GM12878 (cell line): Measurements from ENCODE around the gene LMAN2L. TPM values are rescaled to one million over a fixed set of nuclear protein-coding genes. Genes with fewer than 3 reads are reported as not detected.

ENCODE experiments used
- ATAC-seq: fragments of 200-7000 bp; cut with Tn5 transposase; 3 replicates; pipeline ENCODE4 v1.9.1; 2020; ENCODE audit warnings: mild to moderate bottlenecking, moderate library complexity
- BruUV-seq: library from RNA; stranded (reverse); fragments of 400-500 nt; replicated peaks from 2 replicates; lab custom pipeline; 2021; lab: Mats Ljungman, UMichigan
- CTCF ChIA-PET: fragments of 300-600 bp; sonication (Branson Sonifier 250); formaldehyde crosslinking; extraction: SDS; loops from one replicate; lab custom pipeline; 2021; ENCODE audit warnings: inconsistent platforms; lab: Yijun Ruan, JAX
- POLR2A ChIA-PET: fragments of 350-600 bp; formaldehyde crosslinking; extraction: SDS; loops from one replicate; lab custom pipeline; 2021; ENCODE audit warnings: inconsistent platforms; lab: Charles Lee
- RAD21 ChIA-PET: fragments of 300-600 bp; sonication (Branson Sonifier 250); formaldehyde crosslinking; loops from one replicate; lab custom pipeline; 2023; ENCODE audit warnings: antibody characterized with exemption; ENCODE audit not compliant: unreplicated experiment; lab: Charles Lee
- SMC1A ChIA-PET: fragments of 300-600 bp; sonication (Branson Sonifier 250); formaldehyde crosslinking; loops from one replicate; lab custom pipeline; 2023; ENCODE audit not compliant: unreplicated experiment, uncharacterized antibody; lab: Charles Lee
- DNase-seq: peaks from one replicate; pipeline ENCODE4 v3.0.0-alpha.2; 2011; ENCODE audit warnings: low read depth, low spot score
- FAIRE-seq: peaks from 3 replicates; lab custom pipeline; 2011; peaks lifted over from hg19 to GRCh38; lab: Jason Lieb, UNC
- H2AFZ ChIP-seq: 2 replicates; pipeline ENCODE4 v1.6.0; 2011; ENCODE audit warnings: low read depth, low read length, control low read depth; ENCODE audit not compliant: control insufficient read depth
- H3K27ac ChIP-seq: 2 replicates; pipeline ENCODE4 v1.5.1; 2011; ENCODE audit warnings: control low read depth; ENCODE audit not compliant: control insufficient read depth, insufficient read depth
- H3K27me3 ChIP-seq, 2 experiments: replicated peaks in 1 of 2; 2 replicates each; pipeline versions ENCODE4 v1.6.0 to v1.6.1; 2011; ENCODE audit warnings: low read length in 1 of 2; ENCODE audit not compliant: control insufficient read depth in 2 of 2, insufficient read depth in 2 of 2
- H3K36me3 ChIP-seq, 2 experiments: 2 replicates each; pipeline ENCODE4 v1.5.1; 2011; ENCODE audit warnings: low read length in 1 of 2; ENCODE audit not compliant: control insufficient read depth in 2 of 2, insufficient read depth in 2 of 2
- H3K4me1 ChIP-seq: 2 replicates; pipeline ENCODE4 v1.6.1; 2011; ENCODE audit warnings: mild to moderate bottlenecking, low read length, moderate library complexity, mixed read lengths; ENCODE audit not compliant: control insufficient read depth, insufficient read depth
- H3K4me2 ChIP-seq: 2 replicates; pipeline ENCODE4 v1.6.0; 2011; ENCODE audit warnings: control low read depth; ENCODE audit not compliant: control insufficient read depth, insufficient read depth
- H3K4me3 ChIP-seq: fragments of 200-600 bp; sonication (generic); 2 replicates; pipeline ENCODE4 v1.5.1; 2016
- H3K79me2 ChIP-seq: 2 replicates; pipeline ENCODE4 v1.6.0; 2011; ENCODE audit warnings: low read length; ENCODE audit not compliant: control insufficient read depth, insufficient read depth
- H3K9ac ChIP-seq: 2 replicates; pipeline ENCODE4 v1.8.0; 2011; ENCODE audit warnings: low read length, control low read depth, mixed read lengths; ENCODE audit not compliant: control insufficient read depth, insufficient read depth
- H3K9me3 ChIP-seq: replicated peaks from 3 replicates; pipeline ENCODE4 v1.5.1; 2011; ENCODE audit warnings: mild to moderate bottlenecking, low read length; ENCODE audit not compliant: control insufficient read depth, insufficient read depth
- H4K20me1 ChIP-seq: 2 replicates; pipeline ENCODE4 v1.6.0; 2011; ENCODE audit not compliant: control insufficient read depth, insufficient read depth
- CEBPZ ChIP-seq: fragments of 150-350 bp; IDR thresholded peaks from 2 replicates; pipeline ENCODE4 v1.6.1; 2016; ENCODE audit warnings: low read depth, low read length
- CHD4 ChIP-seq: fragments of 200-600 bp; sonication (generic); IDR thresholded peaks from 2 replicates; pipeline ENCODE4 v1.6.1; 2016; ENCODE audit warnings: mild to moderate bottlenecking
- CTCF ChIP-seq, 3 experiments: IDR thresholded peaks in 2 of 3; conservative IDR thresholded peaks in 1 of 3; 2 replicates each; pipeline ENCODE4 v1.5.1; 2011; ENCODE audit warnings: low read depth in 3 of 3, low read length in 3 of 3, mild to moderate bottlenecking in 3 of 3, control low read depth in 2 of 3, moderate library complexity in 2 of 3, inconsistent platforms in 1 of 3, mixed read lengths in 1 of 3; ENCODE audit not compliant: control insufficient read depth in 2 of 3, insufficient read depth in 1 of 3; ENCODE audit errors: extremely low read depth in 1 of 3
- HDGF ChIP-seq: fragments of 450-650 bp; IDR thresholded peaks from 2 replicates; pipeline ENCODE4 v1.6.1; 2016; ENCODE audit warnings: antibody characterized with exemption
- MTA2 ChIP-seq: fragments of 450-650 bp; IDR thresholded peaks from 2 replicates; pipeline ENCODE4 v1.6.1; 2016; ENCODE audit warnings: low read depth, mild to moderate bottlenecking, moderate library complexity
- MXI1 ChIP-seq: fragments of 150-350 bp; IDR thresholded peaks from 2 replicates; pipeline ENCODE4 v1.6.1; 2011; ENCODE audit warnings: low read depth, mild to moderate bottlenecking, inconsistent platforms, low read length, improper control_type of control experiment
- NFXL1 ChIP-seq: fragments of 450-650 bp; IDR thresholded peaks from 2 replicates; pipeline ENCODE4 v1.6.1; 2017; ENCODE audit warnings: antibody characterized with exemption, mild to moderate bottlenecking, borderline replicate concordance
- NR2C2 ChIP-seq: IDR thresholded peaks from 2 replicates; pipeline ENCODE4 v1.6.1; 2011; ENCODE audit warnings: borderline replicate concordance, low read depth; ENCODE audit not compliant: control insufficient read depth, insufficient read length
- STAT3 ChIP-seq: IDR thresholded peaks from 2 replicates; pipeline ENCODE4 v1.6.1; 2011; ENCODE audit warnings: low read depth, low read length, improper control_type of control experiment
- ZNF207 ChIP-seq: fragments of 450-650 bp; IDR thresholded peaks from 2 replicates; pipeline ENCODE4 v1.6.1; 2014; ENCODE audit warnings: antibody characterized with exemption, mild to moderate bottlenecking, borderline replicate concordance
- ZNF622 ChIP-seq: fragments of 450-650 bp; IDR thresholded peaks from 2 replicates; pipeline ENCODE4 v1.6.1; 2017; ENCODE audit warnings: mild to moderate bottlenecking, inconsistent platforms
- WGBS: methylation state at CpG from one replicate; pipeline ENCODE4 v1.1.6; 2016; ENCODE audit warnings: low lambda C conversion rate; ENCODE audit not compliant: insufficient replicate concordance, insufficient coverage; ENCODE audit errors: missing lambda C conversion rate; 5-methylcytosine and 5-hydroxymethylcytosine counted together
- in situ Hi-C: fragments of 300-500 bp; cut with MboI; formaldehyde crosslinking; loops from 9 replicates; pipeline ENCODE4 v1.14.3; 2018; ENCODE audit warnings: mixed read lengths
- intact Hi-C: fragments of 100-400 bp; cut with micrococcal nuclease; formaldehyde crosslinking; loops from one replicate; pipeline ENCODE4 v1.14.2; 2022; ENCODE audit not compliant: unreplicated experiment
- polyA plus RNA-seq, 11 experiments: library from polyadenylated mRNA; depleted of rRNA in 4 of 11; unstranded in 6 of 11; stranded (reverse) in 5 of 11; fragments of >200 nt; fragmentation: Nextera tagmentation in 4 of 11; fragmentation: Illumina TruSeq in 1 of 11; extraction: Ambion mirVana in 4 of 11; extraction: Trizol in 1 of 11; gene quantifications; 1 replicate in 1 of 11; 2 replicates in 10 of 11; pipeline versions ENCODE4 v1.2.1 to v1.2.3, GENCODE V29; 2011 to 2016; ENCODE audit warnings: inconsistent platforms in 2 of 11, missing spikeins in 2 of 11, low read depth in 1 of 11
- total RNA-seq, 4 experiments: library from RNA; depleted of rRNA in 3 of 4; stranded (reverse); fragments of >200 nt in 3 of 4; fragmentation: Illumina TruSeq in 1 of 4; extraction: Trizol in 1 of 4; gene quantifications; 2 replicates each; pipeline versions ENCODE4 v1.2.1 to v1.2.3, GENCODE V29; 2013 to 2021

Gene LMAN2L
- total and polyA plus RNA-seq, 10 of the 15 experiments (the other 5 are each of a cell fraction or from before 2014, with no cell fraction given), result 5.7 to 16.3 (median 10.7) TPM

- no peak for TF ChIP-seq MTA2
- no peak for TF ChIP-seq ZNF622
- no peak for TF ChIP-seq STAT3
- no peak for TF ChIP-seq HDGF
- TF ChIP-seq, all 136 proteins: peak for 0
Measured at GRCh38 chr2:96684883-96685576, 54.8 kb downstream of the LMAN2L start (continued).

GRCh38 chr2:96683972-96684820 lies 55.7 kb downstream of the LMAN2L start:
- no peaks in the 10 kb centered on the region for H3K4me1 ChIP-seq
- ChIA-PET POLR2A (interaction anchor here (0.6 kb wide), 1 partner anchor 27 kb away, joined by 4 read pairs; no protein-coding TSS in a partner anchor), SMC1A (no interaction called here), CTCF (no interaction called here), RAD21 (no interaction called here)
- BruUV-seq, result no TSS peak
- intact Hi-C loops (no loop called here), in situ Hi-C loops (no loop called here)
- DNase-seq (no peak), ATAC-seq (no peak), FAIRE-seq (no peak)
- H3K4me2 ChIP-seq, result no peak overlapping the region
- no peaks in the 10 kb centered on the region for H3K36me3 ChIP-seq
- no peaks in the 10 kb centered on the region; a peak in 1 of 4 replicates for H3K27me3 ChIP-seq
- H3K27ac ChIP-seq, result no peak overlapping the region
- WGBS, result 60% methylated on average over 13 of the region's 13 CpGs
- H2AFZ ChIP-seq, result no peak overlapping the region
- no peak overlapping the region for H3K9ac ChIP-seq
- no peaks in the 10 kb centered on the region for H3K9me3 ChIP-seq
- no peaks in the 10 kb centered on the region for H3K79me2 ChIP-seq
- H4K20me1 ChIP-seq, result no peaks in the 10 kb centered on the region
- H3K4me3 ChIP-seq, result no peak overlapping the region
- TF ChIP-seq CEBPZ (no peak), ZNF207 (no peak), MXI1 (no peak), NFXL1 (no peak), NR2C2 (no peak), CTCF (IDR thresholded peaks at IDR 0.05 in 2 of 3, conservative IDR thresholded peaks at IDR 0.05 in 1 of 3; ENCODE audit: control insufficient read depth in 2 of 3, extremely low read depth in 1 of 3, insufficient read depth in 1 of 3, low read depth in 3 of 3, low read length in 3 of 3) (no peak), CHD4 (no peak)
